Measurements from ENCODE around the gene ANGPT4.

ANGPT4 gene

DNA sequence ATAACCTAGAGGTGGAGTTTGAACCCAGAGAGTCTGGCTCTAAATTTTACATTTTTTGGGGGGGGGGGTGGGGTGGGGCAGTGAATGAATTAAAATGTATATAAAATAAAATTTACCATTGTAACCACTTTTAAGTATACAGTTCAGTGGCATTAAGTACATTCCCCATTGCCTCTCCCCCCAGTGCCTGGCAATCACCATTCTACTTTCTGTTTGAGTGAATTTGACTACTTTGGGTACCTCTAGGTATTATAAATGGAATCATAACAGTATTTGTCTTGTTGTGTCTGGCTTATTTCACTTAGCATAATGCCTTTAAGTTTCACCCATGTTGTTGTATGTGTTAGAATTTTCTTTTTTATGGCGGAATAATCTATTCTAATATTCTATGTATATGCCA lies 79.9 kb downstream of the ANGPT4 start:
- no peak for DNase-seq (ENCODE audit: extremely low read depth, insufficient read length)
- no peaks in the 10 kb centered on the region for H3K27me3 ChIP-seq (replicated peaks; ENCODE audit: control insufficient read depth, insufficient read depth, low read length)
- no peaks in the 10 kb centered on the region for H3K36me3 ChIP-seq (ENCODE audit: control insufficient read depth, insufficient read depth, low read length)
- no peak overlapping the region for H3K4me3 ChIP-seq (replicated peaks; ENCODE audit: low read depth, low read length)
- TF ChIP-seq, protein P1, sequence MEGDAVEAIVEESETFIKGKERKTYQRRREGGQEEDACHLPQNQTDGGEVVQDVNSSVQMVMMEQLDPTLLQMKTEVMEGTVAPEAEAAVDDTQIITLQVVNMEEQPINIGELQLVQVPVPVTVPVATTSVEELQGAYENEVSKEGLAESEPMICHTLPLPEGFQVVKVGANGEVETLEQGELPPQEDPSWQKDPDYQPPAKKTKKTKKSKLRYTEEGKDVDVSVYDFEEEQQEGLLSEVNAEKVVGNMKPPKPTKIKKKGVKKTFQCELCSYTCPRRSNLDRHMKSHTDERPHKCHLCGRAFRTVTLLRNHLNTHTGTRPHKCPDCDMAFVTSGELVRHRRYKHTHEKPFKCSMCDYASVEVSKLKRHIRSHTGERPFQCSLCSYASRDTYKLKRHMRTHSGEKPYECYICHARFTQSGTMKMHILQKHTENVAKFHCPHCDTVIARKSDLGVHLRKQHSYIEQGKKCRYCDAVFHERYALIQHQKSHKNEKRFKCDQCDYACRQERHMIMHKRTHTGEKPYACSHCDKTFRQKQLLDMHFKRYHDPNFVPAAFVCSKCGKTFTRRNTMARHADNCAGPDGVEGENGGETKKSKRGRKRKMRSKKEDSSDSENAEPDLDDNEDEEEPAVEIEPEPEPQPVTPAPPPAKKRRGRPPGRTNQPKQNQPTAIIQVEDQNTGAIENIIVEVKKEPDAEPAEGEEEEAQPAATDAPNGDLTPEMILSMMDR (IDR thresholded peaks at IDR 0.05; ENCODE audit: insufficient read depth, low read length, poor library complexity, severe bottlenecking): no peak

DNA sequence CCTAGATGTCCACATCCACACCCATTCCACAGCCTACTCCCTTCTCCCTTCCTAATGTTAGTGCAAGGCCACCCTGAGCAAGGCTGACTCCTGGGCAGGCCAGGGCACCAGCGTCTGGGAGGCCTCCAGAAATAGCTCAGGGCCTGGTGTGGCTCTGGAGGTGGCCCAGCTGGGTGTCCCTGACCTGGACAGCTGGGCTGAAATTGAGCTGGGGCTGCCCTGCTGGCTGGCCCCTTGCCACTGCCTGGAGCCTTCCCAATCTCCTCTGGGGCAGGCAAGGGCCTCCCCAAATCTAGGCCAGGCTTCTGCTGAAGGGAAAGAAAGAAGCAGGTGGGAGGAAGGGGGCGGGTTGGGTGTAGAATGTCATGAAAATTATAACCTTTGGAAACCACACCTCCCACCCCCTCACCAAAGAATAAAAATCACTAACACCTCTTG lies 80.5 kb downstream of the ANGPT4 start:
- TF ChIP-seq, protein P1 (IDR thresholded peaks at IDR 0.05; ENCODE audit: insufficient read depth, low read length, poor library complexity, severe bottlenecking): no peak
- Histone ChIP-seq H3K27me3 (replicated peaks; ENCODE audit: control insufficient read depth, insufficient read depth, low read length) (no peaks in the 10 kb centered on the region), H3K4me3 (replicated peaks; ENCODE audit: low read depth, low read length) (no peak overlapping the region), H3K36me3 (ENCODE audit: control insufficient read depth, insufficient read depth, low read length) (no peaks in the 10 kb centered on the region)
- DNase-seq (ENCODE audit: extremely low read depth, insufficient read length): no peak

DNA sequence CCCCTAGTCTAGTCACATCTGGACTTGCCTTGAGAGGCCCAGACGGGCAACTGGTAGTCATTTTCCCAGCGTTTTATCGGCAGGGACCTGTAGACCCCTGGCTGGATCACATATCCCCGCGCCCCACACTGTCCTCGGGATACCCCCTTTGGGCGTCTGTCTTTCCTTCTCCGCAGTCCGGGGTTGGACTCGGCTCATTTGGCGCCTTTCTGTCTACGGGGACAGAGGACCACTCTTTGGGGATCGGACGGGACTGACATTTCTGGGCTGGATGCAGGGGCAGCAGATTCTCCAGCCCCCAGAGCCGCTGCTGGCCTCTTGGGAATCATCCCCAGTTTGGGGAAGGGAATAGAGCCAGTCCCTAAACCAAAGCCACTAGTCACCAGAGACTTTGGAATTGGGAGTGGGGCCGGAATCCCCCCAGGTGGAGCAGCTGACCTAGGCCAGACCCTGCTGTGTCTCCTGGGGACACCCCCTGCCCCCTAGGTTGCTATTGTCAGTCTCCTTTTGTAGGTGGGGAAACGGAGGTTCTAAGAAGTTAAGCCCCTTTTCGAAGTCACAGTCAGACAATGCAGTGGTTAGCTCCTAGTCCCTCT lies 81.9 kb downstream of the ANGPT4 start:
- no peak for DNase-seq (ENCODE audit: extremely low read depth, insufficient read length)
- Histone ChIP-seq H3K4me3 (replicated peaks; ENCODE audit: low read depth, low read length) (peak overlapping the region; percentile 84), H3K36me3 (ENCODE audit: control insufficient read depth, insufficient read depth, low read length) (no peaks in the 10 kb centered on the region), H3K27me3 (replicated peaks; ENCODE audit: control insufficient read depth, insufficient read depth, low read length) (no peaks in the 10 kb centered on the region)
- TF ChIP-seq, protein P1 (IDR thresholded peaks at IDR 0.05; ENCODE audit: insufficient read depth, low read length, poor library complexity, severe bottlenecking): no peak

DNA sequence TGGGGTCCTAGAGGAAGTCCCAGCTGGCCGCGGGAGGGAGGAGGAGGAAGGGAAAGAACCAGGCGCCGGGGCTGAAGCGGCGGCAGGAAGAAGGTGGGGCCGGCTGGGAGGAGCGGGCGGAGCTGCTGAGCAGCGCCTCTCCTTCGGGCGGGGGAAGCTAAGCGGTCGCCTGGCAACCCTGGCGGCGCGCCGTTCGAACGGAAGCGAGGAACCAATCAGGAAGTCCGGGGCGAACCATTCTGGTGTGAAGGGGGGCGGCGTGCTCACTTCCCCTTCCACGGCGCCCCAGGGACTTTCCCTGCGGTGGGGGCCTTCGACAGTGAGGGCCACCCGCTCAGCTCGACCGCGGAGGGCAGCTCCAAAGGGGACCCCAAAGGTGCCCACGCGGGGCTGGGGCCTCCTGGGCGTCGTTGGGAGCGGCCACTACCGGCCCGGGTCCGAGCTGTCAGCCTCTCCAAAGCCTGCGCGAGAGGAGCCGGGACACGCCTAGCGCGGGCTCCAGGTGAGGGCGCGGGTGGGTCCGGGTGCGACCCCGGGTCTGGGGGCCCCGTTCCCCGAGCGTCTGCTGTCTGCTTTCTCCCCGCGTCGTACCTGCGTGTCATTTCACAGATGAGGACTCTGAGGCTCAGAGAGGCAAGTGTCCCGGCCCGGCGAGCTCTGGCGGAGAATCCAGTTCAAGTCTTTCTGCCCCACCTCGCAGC lies 82.5 kb downstream of the ANGPT4 start, which contains the start of gene FAM110A:
TSS of gene FAM110A (plus strand) at position 266 of the 701 bp plus-strand sequence. CDS start 11,090 bp downstream, outside the sequence.
- H3K27me3 ChIP-seq (replicated peaks; ENCODE audit: control insufficient read depth, insufficient read depth, low read length): no peaks in the 10 kb centered on the region
- H3K36me3 ChIP-seq (ENCODE audit: control insufficient read depth, insufficient read depth, low read length): no peaks in the 10 kb centered on the region
- peak; percentile 96 for DNase-seq (ENCODE audit: extremely low read depth, insufficient read length)
- H3K4me3 ChIP-seq (replicated peaks; ENCODE audit: low read depth, low read length): peak within 1 kb of the TSS; percentile 84
- TF ChIP-seq, protein P1 (IDR thresholded peaks at IDR 0.05; ENCODE audit: insufficient read depth, low read length, poor library complexity, severe bottlenecking): no peak

DNA sequence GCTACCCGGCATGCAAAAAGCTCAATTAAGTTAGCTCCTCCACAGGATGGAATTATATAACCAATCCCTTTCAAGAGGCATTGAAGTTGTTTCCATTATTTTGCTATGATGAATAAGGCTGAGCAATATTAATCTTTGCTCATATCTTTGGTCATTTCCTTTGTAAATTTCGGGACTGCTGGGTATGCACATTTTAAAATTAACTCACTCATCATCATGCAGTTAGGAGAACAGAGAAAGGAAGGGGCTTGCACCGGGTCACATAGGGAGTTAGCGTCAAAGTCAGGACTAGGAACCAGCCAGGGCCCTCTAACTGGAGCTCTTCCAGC lies 83.0 kb downstream of the ANGPT4 start:
- no peak for DNase-seq (ENCODE audit: extremely low read depth, insufficient read length)
- H3K36me3 ChIP-seq (ENCODE audit: control insufficient read depth, insufficient read depth, low read length): no peaks in the 10 kb centered on the region
- H3K4me3 ChIP-seq (replicated peaks; ENCODE audit: low read depth, low read length): peak overlapping the region; percentile 57
- TF ChIP-seq, protein P1 (IDR thresholded peaks at IDR 0.05; ENCODE audit: insufficient read depth, low read length, poor library complexity, severe bottlenecking): no peak
- H3K27me3 ChIP-seq (replicated peaks; ENCODE audit: control insufficient read depth, insufficient read depth, low read length): no peaks in the 10 kb centered on the region
